Loucy (cell line): ENCODE measurements around the gene SRP72.

Source experiments
- EZH2phosphoT487 ChIP-seq: fragments of 200-600 bp; IDR thresholded peaks from 2 replicates; pipeline ENCODE4 v1.6.1; 2018; ENCODE audit warnings: antibody characterized with exemption, mild to moderate bottlenecking, moderate library complexity, borderline replicate concordance
- TF ChIP-seq, protein P1 (sequence below): fragments of 200-600 bp; sonication (generic); conservative IDR thresholded peaks from 2 replicates; pipeline ENCODE4 v1.5.1; 2014; ENCODE audit warnings: mild to moderate bottlenecking, antibody characterized with exemption, low read length

DNA sequence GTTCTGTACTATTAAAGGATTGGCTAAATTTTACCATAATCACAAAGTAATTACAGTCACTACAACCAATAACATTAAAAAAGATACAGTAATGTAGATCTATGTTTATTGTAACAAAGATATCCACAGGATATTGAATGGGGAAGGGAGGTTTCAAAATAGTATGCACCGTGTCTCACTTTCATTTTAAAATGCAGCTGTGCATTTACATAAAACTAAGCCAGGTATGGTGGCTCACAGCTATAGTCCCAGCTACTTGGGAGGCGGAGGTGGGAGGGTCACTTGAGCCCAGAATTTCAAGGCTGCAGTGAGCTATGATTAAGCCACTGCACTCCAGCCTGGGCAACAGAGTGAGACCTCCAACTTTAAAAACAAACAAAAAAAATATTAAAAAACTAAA lies 8.5 kb downstream of the SRP72 start:
- TF ChIP-seq, protein P1, sequence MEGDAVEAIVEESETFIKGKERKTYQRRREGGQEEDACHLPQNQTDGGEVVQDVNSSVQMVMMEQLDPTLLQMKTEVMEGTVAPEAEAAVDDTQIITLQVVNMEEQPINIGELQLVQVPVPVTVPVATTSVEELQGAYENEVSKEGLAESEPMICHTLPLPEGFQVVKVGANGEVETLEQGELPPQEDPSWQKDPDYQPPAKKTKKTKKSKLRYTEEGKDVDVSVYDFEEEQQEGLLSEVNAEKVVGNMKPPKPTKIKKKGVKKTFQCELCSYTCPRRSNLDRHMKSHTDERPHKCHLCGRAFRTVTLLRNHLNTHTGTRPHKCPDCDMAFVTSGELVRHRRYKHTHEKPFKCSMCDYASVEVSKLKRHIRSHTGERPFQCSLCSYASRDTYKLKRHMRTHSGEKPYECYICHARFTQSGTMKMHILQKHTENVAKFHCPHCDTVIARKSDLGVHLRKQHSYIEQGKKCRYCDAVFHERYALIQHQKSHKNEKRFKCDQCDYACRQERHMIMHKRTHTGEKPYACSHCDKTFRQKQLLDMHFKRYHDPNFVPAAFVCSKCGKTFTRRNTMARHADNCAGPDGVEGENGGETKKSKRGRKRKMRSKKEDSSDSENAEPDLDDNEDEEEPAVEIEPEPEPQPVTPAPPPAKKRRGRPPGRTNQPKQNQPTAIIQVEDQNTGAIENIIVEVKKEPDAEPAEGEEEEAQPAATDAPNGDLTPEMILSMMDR, result no peak
- no peak for TF ChIP-seq EZH2phosphoT487
